ENCODE results near the gene TEX12.
A peak's percentile ranks its signal among the peaks of the same experiment; 100 is the strongest.
"Not testable (repeated sequence)": the region's sequence is repeated elsewhere in the genome, so short reads cannot be mapped to it uniquely, and the experiment has no call there.

TEX12 gene

DNA sequence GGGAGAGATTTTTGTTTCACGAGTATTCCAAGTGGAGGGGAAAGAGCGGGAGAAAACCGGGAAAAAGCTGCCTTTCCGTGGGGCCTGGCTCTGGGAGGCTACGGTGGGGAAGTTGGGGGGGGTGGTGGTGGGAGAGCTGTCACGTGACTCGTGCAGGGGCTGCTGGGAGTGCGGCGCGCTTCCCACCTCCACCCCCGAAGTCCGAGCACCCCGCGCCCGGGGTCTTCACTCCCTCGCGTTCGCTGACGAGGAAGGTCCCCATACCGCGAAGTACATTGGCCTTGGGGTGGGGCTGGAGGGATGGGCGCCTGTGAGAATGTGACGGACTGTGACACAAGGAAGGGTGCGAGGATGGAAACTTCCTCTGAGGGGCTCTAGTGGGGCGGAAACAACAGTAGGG lies at the start of gene TEX12:
Gene TEX12 (plus strand): TSS at position 228 of the 400 bp plus-strand sequence. CDS start 1,897 bp downstream, outside the sequence.
- DNase-seq, result no peak

GRCh38 chr11:112118176-112118575 lies 49.0 kb upstream of the TEX12 start:
- no peak for DNase-seq

DNA sequence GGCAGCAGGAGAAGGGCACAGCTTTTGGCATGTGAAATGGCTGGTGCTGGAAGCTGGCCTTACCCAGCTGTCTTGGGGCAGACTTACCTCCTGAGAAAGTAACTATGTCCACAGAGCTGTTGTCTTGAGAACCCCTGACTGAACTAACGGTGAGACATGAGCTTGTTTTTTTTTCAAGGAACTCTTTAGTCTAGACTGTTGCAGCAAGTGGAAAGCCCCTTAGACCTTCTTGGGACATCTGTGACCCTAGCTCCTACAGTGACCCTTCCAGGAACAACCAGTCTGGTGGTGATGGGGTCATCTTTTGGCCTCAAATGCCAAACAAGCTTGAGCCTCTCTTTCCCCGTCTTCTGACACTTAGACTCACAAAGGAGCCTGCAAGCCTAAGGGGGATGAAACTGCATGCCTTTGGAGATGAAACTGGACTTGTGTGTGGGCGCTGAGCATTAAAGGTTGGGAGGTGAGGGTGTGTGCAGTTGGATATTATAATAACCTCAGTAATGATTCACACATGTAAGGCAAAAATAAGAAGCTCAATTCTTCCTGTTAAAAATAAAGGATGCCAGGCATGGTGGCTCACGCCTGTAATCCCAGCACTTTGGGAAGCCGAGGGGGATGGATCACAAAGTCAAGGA lies 45.1 kb upstream of the TEX12 start:
- DNase-seq, result no peak

DNA sequence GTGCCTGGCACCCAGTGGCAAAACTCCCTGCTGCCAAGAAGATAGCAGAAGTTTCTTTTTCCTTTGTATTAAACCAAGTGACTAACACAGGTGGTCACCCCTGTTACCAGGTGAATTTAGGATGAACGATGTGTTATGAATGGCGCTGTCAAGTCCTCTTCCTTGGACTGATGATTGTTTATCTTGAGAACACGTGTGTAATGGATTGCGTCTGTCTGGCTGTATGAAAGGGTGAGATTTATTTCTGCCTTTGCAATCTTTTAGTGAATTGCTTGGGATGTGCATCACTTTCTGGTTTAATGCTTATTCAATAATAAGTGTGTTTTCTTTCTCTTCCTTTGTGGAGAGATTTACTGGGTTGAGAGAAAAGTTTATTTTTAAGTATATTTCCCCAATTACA lies 44.0 kb upstream of the TEX12 start:
- no peak for DNase-seq

GRCh38 chr11:112127056-112127455 lies 40.1 kb upstream of the TEX12 start:
- DNase-seq, result no peak

DNA sequence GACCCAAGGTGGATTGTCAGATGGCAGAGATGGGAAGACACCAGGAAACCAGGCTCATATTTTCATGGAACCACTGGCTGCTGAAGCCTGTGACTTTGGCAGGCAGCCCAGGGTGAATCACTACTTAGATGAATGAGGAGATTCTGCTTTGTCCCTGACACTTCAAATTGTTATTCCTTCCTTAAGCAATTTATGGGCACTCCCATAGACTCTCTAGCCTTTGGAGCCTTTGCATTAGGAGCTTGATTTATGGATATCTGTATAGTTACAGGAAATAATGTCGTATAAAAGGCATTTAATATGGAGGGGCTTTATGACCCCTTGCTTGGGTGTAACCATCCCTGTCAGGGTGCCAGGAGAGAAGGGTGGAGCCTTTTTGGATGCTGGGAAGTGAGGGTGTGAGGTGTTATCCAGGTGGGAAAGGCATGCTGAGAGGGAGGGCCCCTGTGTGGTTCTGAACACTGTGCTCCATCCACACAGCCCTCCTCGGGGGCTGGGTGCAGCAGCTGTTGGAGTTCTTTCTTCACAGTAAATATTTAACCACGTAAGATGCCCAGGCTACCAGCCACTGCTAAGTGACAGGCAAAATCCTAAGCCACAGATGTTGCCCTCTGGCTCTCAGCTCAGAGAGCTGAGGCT lies 38.6 kb upstream of the TEX12 start:
- DNase-seq, result no peak

- peak in 1 of 2 donors; percentile 19 for DNase-seq
Measured at GRCh38 chr11:112129656-112130055, 37.5 kb upstream of the TEX12 start.

- no peak for DNase-seq
Measured at GRCh38 chr11:112132737-112133136, 34.4 kb upstream of the TEX12 start.

DNA sequence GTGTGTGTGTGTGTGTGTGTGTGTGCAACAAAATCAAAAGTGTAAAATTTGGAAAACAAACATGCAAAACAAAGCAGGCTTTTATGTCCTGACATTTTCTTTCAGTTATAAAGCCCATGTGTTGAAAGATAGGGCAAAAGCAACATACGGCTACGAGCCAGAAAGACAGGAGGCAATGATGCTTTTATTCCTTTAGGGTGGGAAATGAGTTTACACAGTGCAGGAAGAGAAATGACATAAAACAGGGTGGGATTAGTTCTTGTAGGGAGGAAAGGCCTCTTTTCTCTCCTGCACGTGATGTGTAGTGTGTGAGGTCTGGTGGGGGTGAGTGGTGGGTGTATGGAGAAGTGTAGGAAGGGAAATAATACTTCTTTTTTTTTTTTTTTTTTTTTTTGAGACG lies 32.7 kb upstream of the TEX12 start:
- no peak for DNase-seq

DNA sequence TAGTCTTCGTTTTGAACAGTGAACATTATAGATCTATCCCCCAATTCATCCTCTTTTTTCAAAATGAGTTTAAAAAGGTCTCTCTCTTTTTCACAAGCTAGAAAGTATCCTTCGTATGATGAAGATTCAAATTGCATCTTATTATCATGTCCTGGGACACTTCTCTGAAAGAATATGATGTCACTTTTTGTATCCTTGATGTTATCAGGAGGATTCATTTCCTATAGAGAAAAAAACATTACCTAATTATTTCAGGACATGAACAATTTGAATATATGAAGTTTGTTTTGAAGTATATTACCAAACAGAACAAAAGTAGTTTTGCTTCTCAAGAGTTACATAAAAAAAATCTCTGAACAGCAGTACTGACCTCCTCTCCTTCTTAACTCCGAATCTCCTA lies 23.6 kb upstream of the TEX12 start:
- DNase-seq, result no peak

- DNase-seq, result no peak
Measured at GRCh38 chr11:112150517-112150916, 16.7 kb upstream of the TEX12 start.

- no peak for DNase-seq
Measured at GRCh38 chr11:112156153-112156955, 10.8 kb upstream of the TEX12 start.

- DNase-seq, result peak in 1 of 2 donors; percentile 17
Measured at GRCh38 chr11:112156956-112157766, 10.0 kb upstream of the TEX12 start.

DNA sequence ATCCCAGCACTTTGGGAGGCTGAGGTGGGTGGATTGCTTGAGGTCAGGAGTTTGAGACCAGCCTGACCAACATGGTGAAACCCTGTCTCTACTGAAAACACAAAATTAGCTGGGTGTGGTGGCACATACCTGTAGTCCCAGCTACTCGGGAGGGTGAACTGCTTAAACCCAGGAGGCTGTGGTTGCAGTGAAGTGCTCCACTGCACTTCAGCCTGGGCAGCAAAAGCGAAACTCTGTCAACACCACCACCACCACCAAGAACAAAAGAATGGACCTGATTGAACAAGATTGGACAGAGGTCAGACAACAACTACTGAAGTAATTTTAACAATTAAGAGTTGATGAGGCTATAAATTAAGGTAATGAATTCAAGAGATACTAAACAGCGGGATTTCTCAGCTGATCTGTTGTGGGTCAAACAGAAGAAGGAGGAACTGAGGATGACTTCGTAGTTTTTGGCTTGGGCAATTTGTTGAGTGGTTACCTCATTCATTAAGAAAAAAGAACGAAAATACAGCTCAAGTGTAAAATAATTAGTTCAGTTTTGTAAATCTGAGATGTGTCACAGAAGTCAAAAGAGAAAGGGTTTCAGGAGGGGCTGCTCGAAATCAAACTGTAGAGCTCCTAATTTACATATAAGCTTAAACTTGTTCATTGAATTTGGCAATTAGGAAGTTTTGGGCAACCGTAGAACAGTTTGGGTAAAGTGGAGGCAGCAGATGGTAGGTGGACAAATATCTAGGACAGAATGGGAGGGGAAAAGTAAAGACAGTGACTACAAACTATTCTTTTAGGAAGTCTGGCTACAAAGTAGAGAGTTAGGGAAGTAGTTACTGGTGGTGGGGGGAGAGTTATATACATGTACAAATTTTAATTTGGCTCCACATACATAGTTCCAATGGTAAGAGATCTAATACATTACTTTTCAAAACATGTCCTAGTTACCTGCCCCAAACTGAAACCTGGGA lies 7.8 kb upstream of the TEX12 start:
- DNase-seq, result no peak

GRCh38 chr11:112160091-112160848 lies 6.9 kb upstream of the TEX12 start:
- DNase-seq, result no peak

DNA sequence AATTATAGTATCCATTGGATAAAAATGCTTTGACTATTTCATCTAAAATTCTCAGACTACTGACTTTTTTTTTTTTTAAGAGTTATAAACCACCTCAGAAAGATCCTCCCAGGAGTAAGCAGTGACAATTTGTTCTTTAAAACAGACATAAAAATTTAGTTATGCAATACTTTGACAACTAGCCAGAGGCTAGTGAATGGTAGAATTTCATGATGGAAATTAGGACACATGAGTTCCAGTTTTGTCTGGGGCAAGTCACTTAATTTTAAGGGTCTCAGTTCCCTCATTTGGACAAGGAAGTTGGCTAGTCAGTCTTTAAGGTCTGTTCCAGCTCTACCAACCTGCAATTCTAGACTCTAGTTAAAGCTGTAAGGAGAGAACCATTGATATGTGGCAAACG lies 6.2 kb upstream of the TEX12 start:
- no peak for DNase-seq

DNA sequence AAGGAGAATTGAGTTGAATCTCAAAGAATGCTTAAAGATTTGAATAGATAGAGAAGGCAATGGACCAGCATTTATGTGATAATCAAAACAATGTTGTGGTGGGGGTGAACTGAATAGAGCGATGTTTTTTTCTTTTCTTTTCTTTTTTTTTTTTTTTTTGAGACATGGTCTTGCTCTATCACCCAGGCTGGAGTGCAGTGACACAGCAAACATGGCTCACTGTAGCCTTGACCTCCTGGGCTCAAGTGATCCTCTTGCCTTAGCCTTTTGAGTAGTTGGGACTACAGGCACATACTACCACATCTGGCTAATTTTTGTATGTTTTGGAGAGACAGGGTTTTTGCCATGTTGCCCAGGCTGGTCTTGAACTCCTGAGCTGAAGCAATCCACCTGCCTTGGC lies 5.0 kb upstream of the TEX12 start:
- DNase-seq, result not testable (repeated sequence)

- no peak for DNase-seq
Measured at GRCh38 chr11:112162761-112163546, 4.2 kb upstream of the TEX12 start.

DNA sequence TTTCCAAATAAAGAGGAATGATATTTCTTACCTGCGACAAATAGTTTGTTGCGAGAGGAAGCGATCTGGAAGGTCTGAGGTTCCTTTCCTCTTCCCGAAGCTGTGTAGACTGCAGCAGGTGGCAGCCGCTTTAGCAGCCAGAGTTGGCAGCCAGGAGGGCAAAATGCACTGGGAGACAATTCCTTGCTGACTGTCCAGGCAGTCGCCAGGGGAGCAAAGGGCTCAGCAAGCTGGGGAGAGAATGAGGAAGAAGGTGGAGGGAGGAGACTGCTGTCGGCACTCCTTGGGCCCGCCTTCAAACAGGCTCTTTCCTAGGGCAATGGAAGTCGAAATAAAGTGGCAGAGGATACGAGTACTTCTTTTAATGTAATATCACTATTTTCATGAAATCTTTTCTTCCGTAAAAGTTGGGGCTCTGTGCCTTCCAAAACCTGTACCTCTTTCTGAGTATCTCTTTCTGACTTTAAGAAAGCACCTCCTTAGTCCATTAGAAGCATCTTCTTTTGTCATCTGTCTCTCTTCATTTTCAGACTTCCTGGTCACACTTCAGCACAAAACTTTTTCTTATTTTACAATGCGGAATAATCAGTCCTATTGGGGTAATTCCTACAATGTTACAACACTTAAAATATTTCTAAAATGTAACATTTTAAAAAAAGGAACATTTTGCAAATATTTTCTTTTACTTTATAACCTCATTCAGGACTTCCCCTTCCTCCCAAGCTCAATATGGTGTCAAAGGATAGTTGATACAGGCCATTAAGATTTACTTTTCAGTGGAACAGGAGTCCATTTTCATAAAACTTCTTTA lies 3.1 kb upstream of the TEX12 start, which contains the start of gene IL18:
Gene IL18 (minus strand): TSS at position 220 of the 811 bp plus-strand sequence. CDS start 9,041 bp downstream, outside the sequence.
- peak; percentile 1 to 12 for DNase-seq

All from CD4-positive, alpha-beta T cell treated with Interferon alpha-2 for 1 hour (primary cell).